ENCODE measurements around the gene PTPRN2. TPM values are rescaled to one million over a fixed set of nuclear protein-coding genes. Genes with fewer than 3 reads are reported as not detected.

The PTPRN2 gene
- total RNA-seq, 1 donor from 2014 or later: 2.4 TPM

- no peak overlapping the region for H3K4me3 ChIP-seq (ENCODE audit: low read depth, low read length)
- no peak for DNase-seq (ENCODE audit: low read depth)
- peaks cover 69% of the 10 kb centered on the region for H3K27me3 ChIP-seq (ENCODE audit: control insufficient read depth, insufficient read depth, low read length)
- TF ChIP-seq CTCF (IDR thresholded peaks at IDR 0.05; ENCODE audit: insufficient read depth, low read length, poor library complexity, severe bottlenecking): no peak
- H3K36me3 ChIP-seq (ENCODE audit: control insufficient read depth, insufficient read depth, low read length): no peaks in the 10 kb centered on the region
Measured at GRCh38 chr7:157684909-157685429, 902.7 kb downstream of the PTPRN2 start.

GRCh38 chr7:157684157-157684908 is 903.3 kb downstream of the PTPRN2 start:
- no peak for TF ChIP-seq CTCF (IDR thresholded peaks at IDR 0.05; ENCODE audit: insufficient read depth, low read length, poor library complexity, severe bottlenecking)
- H3K4me3 ChIP-seq (ENCODE audit: low read depth, low read length): no peak overlapping the region
- no peaks in the 10 kb centered on the region for H3K36me3 ChIP-seq (ENCODE audit: control insufficient read depth, insufficient read depth, low read length)
- DNase-seq (ENCODE audit: low read depth): no peak
- peaks cover 65% of the 10 kb centered on the region for H3K27me3 ChIP-seq (ENCODE audit: control insufficient read depth, insufficient read depth, low read length)

GRCh38 chr7:157683747-157684156 is 903.9 kb downstream of the PTPRN2 start:
- Histone ChIP-seq H3K36me3 (ENCODE audit: control insufficient read depth, insufficient read depth, low read length) (no peaks in the 10 kb centered on the region), H3K4me3 (ENCODE audit: low read depth, low read length) (no peak overlapping the region), H3K27me3 (ENCODE audit: control insufficient read depth, insufficient read depth, low read length) (peaks cover 59% of the 10 kb centered on the region)

GRCh38 chr7:157682946-157683746 is 904.5 kb downstream of the PTPRN2 start:
- no peaks in the 10 kb centered on the region for H3K36me3 ChIP-seq (ENCODE audit: control insufficient read depth, insufficient read depth, low read length)
- DNase-seq (ENCODE audit: low read depth): no peak
- peaks cover 58% of the 10 kb centered on the region for H3K27me3 ChIP-seq (ENCODE audit: control insufficient read depth, insufficient read depth, low read length)
- H3K4me3 ChIP-seq (ENCODE audit: low read depth, low read length): no peak overlapping the region
- no peak for TF ChIP-seq CTCF (IDR thresholded peaks at IDR 0.05; ENCODE audit: insufficient read depth, low read length, poor library complexity, severe bottlenecking)

More at GRCh38 chr7:157683747-157684156, 903.9 kb downstream of the PTPRN2 start:
- no peak for DNase-seq (ENCODE audit: low read depth)
- TF ChIP-seq CTCF (IDR thresholded peaks at IDR 0.05; ENCODE audit: insufficient read depth, low read length, poor library complexity, severe bottlenecking): no peak

GRCh38 chr7:157682064-157682945 is 905.3 kb downstream of the PTPRN2 start:
- no peak for DNase-seq (ENCODE audit: low read depth)
- TF ChIP-seq CTCF (IDR thresholded peaks at IDR 0.05; ENCODE audit: insufficient read depth, low read length, poor library complexity, severe bottlenecking): no peak
- H3K4me3 ChIP-seq (ENCODE audit: low read depth, low read length): no peak overlapping the region
- H3K27me3 ChIP-seq (ENCODE audit: control insufficient read depth, insufficient read depth, low read length): peaks cover 60% of the 10 kb centered on the region
- no peaks in the 10 kb centered on the region for H3K36me3 ChIP-seq (ENCODE audit: control insufficient read depth, insufficient read depth, low read length)

All from kidney epithelial cell (primary cell).